HFF-Myc (cell line): ENCODE data around the gene PPP1R27.
A peak's percentile ranks its signal among the peaks of the same experiment; 100 is the strongest.

Source experiments
- DNase-seq: peaks from one replicate; pipeline ENCODE4 v3.0.0-alpha.2; 2011; ENCODE audit warnings: low read depth; ENCODE audit errors: extremely low read depth
- H3K4me3 ChIP-seq: replicated peaks from 2 replicates; pipeline ENCODE4 v1.5.1; 2011; ENCODE audit warnings: low read depth, mild to moderate bottlenecking, control low read depth, low read length
- TF ChIP-seq, protein P1 (sequence below): IDR thresholded peaks from 2 replicates; pipeline ENCODE4 v1.5.1; 2012; ENCODE audit warnings: mild to moderate bottlenecking, low read depth, low read length, control low read depth; ENCODE audit errors: missing control alignments

The PPP1R27 gene

DNA sequence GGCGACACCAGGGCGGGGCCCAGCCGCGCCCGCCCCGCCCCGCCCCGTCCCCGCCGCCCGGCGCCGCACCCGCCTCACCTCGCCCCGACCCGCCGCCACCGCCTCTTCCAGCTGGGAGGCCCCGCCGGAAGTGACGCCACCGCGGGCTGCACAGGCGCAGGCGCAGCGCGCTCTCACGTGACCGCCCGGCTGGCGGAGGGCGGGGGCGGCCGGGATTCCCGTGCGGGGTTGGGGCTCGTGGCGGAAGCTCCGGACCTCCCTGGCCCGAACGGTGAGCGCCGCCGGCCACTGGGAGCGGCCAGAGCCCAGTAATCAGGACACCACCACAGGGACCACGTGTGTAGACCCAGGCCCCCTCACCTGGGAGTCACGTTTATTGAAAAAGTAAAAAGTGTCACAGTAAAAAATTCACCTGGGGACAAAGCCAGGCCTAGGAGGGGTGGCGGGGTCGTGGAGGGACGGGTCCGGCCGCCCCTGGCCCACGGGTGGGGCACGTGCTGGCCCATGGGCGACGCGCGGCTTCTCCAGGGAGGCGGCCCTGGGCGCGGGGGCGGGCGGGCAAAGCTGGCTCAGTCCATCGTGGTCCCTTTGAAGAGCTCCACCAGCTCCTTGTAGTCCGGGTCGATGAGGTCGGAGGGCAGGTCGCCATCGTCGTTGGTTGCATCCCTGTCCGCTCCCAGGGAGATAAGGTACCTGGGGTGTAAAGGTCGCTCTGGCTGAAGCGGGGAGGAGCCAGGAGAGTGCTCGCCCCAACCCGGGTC, 1.5 kb downstream of the PPP1R27 start, which contains the start of gene MCRIP1:
Gene MCRIP1 (minus strand): TSS at position 132 of the 761 bp plus-strand sequence. CDS start 8,785 bp downstream, outside the sequence.
- peak; percentile 60 for DNase-seq
- peak within 1 kb of the TSS; percentile 72 for H3K4me3 ChIP-seq
- TF ChIP-seq, protein P1, sequence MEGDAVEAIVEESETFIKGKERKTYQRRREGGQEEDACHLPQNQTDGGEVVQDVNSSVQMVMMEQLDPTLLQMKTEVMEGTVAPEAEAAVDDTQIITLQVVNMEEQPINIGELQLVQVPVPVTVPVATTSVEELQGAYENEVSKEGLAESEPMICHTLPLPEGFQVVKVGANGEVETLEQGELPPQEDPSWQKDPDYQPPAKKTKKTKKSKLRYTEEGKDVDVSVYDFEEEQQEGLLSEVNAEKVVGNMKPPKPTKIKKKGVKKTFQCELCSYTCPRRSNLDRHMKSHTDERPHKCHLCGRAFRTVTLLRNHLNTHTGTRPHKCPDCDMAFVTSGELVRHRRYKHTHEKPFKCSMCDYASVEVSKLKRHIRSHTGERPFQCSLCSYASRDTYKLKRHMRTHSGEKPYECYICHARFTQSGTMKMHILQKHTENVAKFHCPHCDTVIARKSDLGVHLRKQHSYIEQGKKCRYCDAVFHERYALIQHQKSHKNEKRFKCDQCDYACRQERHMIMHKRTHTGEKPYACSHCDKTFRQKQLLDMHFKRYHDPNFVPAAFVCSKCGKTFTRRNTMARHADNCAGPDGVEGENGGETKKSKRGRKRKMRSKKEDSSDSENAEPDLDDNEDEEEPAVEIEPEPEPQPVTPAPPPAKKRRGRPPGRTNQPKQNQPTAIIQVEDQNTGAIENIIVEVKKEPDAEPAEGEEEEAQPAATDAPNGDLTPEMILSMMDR, result no peak

DNA sequence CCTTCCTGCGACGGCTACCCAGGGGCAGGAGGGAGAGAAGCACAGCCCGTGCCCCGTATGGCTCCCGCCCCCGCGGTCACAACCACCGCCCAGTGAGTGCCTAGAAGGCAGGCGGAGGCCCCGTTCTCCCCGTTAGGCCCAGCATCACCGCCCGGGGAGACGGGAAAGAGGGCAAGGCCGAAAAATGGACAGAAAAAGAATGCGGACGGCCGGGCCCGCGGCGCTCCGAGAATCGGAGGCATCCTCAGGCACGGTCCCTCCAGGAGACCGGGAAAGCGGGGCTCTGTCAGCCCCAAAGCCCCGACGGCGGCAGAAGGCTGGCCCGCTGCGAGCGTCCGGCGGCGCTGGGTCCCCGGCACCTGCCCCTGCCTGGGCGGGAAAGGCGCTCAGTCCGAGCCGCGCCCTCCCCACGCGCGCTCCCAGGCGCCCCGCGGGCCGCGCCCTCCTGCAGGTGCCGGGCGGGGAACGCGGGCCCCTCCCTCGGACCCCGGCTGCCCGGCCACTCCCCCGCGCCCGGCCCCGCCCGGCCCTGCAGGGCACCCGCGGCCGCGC, 2.2 kb downstream of the PPP1R27 start:
- H3K4me3 ChIP-seq, result peak overlapping the region; percentile 68
- no peak for DNase-seq
- TF ChIP-seq, protein P1, result no peak

DNA sequence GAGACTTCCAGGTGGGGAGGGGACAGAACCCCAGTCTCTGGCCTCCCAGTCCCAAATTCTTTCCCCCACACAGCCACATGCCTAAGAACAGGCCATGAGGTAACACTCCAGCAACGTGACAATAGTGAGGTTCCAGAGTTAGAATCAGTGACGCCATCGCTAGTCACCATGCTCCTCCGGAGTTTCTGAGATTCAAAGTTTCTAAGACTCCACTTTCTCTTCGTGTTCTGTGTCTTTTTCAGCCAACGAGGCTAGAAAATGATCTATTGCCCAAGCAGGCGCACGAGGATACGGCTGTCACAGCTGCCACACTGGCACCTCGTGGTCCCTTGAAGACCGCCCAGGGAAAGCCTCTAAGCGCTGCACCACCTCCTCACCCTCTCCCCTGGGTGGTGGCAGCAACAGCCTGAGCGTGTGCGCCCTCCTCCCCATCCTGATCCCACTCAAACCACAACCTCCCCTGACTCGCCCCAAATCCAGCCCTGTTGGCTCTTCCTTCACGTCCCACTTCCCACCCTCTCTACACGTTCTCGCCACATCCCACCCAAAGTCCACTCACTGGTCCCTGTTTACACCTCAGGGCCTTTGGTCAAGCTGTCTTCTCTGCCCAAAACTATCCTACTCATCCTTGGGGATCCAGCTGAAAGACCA, 2.8 kb downstream of the PPP1R27 start:
- DNase-seq, result no peak
- H3K4me3 ChIP-seq, result peak overlapping the region; percentile 68
- TF ChIP-seq, protein P1, result no peak

DNA sequence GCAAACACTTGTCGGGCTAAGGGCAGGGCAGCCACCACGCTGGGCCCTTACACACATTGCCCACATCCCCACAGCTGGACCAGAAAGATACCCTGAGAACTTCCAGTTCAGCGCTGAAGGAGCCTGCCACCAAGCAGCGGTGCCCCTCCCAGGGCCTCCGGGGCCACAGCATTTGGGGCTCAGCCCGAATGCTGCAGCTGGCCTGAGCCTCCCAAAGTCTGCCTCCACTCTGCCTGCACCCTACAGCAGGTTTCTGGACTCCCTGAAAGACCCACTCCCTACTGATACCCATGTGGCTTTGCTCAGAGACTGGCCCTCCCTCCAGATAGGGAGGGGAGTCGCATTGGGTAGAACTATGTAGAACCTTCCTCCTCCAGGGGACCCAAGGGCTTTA, 3.3 kb downstream of the PPP1R27 start:
- TF ChIP-seq, protein P1, result no peak
- DNase-seq, result no peak
- peak overlapping the region; percentile 68 for H3K4me3 ChIP-seq

DNA sequence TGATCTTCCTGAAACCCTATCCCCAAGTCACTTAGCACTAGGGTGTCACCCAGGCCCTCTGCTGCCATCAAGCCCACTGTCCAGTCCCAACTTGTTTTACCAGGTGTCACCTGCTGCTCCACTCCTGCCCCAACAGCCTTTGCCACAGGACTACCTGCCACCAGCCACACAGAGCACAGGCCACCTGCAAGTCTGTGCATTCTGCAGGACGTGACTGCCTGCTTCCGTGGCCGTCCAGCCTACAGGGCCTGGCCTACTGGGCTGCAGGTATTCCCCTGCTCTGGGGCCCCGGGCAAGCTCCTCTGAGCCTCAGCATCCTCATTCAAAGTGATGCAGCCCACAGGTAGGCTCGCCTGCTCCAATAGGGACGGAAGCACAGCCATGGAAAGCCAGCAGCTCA, 5.0 kb downstream of the PPP1R27 start:
- TF ChIP-seq, protein P1, result no peak
- DNase-seq, result no peak
- H3K4me3 ChIP-seq, result no peak overlapping the region

DNA sequence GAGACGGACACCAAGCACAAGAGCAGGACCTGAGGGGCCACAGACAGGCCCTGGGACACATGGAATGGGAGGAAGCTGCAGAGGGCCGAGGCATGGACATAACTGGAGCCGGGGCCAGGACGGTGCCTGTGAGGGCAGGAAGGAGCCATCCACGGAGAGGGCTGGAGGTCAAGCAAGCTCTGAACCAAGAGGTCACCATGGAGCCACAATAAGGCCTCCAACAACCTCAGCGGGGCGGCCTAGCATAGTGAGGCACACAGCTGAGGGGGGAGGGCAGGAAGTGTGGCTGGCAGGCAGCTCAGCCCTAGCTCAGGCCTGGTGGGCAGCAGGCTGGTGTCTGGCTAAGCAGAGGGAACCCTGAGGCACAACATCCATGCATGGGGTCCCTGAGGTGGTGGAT, 6.2 kb downstream of the PPP1R27 start:
- DNase-seq, result no peak
- no peak overlapping the region for H3K4me3 ChIP-seq
- TF ChIP-seq, protein P1, result no peak
